GM19463 (cell line): ENCODE measurements around the gene ERGIC1.

ENCODE experiments used
- ATAC-seq: cut with Tn5 transposase; IDR thresholded peaks from one replicate; pipeline ENCODE4 v1.9.1; 2021; ENCODE audit warnings: mild to moderate bottlenecking, moderate library complexity; ENCODE audit not compliant: unreplicated experiment

ERGIC1 gene

DNA sequence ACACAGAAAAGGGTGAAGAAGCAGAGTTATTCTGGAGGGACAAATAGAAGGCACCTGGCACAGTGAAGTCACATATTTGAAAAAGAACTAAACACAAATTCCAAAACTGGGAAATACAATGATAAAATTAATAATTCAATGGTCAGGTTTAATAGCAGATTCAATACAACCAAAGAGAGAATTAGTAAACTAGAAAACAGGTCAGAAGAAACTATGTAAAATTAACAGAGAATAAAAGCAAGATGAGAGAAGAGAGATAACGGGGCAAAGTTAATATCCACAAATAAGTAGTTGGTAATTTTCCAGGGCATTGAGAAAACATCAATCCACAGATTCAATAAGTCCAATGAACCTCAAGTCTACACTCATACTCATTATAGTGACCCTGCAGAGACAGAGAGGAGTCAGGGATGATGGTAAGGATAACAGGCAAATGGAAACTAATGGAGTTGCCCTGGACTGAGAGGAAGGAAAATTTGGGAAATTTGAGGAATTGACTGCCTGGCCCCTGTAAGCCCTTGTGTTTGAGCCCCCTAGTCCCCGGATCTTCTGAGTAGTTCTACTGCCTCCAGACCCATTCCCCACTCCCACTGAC lies 8.3 kb upstream of the ERGIC1 start:
- no peak for ATAC-seq

DNA sequence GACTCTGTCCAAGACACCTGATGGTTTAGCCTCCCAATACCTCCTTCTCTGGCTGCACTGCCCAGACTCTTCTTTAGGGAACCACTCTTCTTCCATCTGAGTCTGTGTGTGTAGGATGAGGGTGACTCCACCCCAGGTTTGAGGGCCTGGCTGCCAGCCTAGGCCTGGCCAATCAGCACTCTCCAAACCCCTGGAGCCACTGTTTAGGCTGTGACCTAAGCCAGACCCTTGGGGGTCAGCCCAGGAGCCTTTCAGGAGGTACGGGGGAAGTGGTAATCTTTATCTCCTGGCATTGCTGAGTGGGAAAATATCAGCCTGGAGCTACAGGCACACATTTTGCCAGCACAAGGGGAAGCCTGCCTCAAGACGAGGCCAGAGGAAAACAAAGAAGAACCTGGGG lies 6.2 kb upstream of the ERGIC1 start:
- no peak for ATAC-seq

DNA sequence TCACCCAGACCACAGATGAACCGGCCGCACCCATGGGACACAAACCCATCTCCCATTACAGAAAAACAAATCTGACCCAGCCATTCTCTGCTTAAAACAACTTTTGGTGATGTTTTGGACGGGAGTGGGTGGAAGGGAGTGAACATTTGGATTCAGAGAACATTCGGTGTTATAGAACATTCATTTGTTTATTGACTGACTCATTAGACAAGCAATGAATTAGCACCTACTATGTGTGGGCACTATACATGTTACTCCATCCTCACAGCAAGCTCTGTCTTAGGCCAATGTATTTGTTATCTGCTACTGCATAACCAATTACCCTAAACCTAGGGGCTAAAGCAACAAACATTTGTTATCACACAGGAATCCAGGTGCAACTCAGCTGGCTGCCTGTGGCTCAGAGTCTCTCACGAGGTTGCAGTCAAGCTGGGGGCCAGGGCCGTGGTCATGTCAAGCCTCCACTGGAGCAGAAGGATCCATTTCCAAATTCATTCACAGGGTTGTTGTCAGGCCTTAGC lies 5.1 kb upstream of the ERGIC1 start:
- ATAC-seq: no peak

DNA sequence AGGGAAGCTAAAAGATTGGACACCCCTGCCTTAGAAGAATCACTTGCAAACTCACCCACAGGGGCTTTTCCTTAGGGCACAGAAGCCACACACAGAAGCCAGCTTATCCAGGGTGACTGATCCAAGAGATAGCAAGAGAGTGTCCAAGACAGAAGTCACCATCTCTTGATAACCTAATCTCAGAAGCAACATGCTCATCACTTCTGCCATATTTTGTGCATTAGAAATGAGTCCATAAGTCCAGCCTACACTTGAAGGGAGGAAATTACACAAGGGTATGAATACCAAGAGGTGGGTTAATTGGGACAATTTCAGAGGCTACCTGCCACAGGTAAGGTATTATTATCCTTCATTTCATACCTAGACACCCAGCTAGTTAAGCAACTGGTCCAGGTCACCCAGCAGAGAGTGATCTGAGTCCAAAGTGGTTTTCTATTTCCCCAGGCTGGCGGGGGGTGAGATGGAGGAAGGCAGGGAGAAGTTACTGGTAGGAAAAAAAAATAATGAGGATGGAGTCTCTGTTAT lies 3.7 kb upstream of the ERGIC1 start:
- ATAC-seq: no peak

DNA sequence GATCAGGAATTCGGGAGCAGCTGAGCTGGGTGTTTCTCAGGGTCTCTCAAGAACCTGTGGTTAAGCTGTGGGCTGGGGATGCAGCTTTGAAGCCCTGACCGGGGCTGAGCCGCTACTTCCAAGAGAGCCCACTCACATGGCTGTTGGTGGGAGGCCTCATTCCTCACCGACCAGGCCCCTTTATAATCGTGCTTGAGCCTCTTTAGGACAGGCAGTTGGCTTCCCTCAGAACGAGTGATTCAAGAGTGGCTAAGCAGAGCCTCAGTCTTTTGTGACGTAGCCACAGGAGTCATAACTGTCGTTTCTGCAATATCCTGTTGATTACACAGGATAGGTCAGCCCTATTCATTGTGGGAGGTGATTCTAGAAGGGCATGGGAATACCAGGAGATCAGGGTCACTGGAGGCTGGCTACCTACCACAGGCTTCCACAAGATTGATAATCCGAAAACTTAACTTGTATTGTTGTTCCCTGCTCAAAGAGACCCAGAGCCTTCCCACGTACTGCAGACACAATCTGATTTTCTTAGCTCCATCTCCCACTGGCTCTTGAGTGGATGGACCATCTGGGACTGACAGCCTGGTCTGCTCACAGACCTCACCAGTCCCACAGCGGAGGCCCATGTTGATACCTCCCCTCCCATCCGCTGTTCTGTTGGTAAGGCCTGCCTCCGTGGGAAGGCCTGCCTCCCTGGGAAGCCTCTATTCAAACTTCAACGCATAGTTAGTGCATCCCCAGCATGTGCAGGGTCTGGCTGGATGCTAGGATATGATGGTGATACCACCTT lies 3.0 kb upstream of the ERGIC1 start:
- ATAC-seq: no peak

DNA sequence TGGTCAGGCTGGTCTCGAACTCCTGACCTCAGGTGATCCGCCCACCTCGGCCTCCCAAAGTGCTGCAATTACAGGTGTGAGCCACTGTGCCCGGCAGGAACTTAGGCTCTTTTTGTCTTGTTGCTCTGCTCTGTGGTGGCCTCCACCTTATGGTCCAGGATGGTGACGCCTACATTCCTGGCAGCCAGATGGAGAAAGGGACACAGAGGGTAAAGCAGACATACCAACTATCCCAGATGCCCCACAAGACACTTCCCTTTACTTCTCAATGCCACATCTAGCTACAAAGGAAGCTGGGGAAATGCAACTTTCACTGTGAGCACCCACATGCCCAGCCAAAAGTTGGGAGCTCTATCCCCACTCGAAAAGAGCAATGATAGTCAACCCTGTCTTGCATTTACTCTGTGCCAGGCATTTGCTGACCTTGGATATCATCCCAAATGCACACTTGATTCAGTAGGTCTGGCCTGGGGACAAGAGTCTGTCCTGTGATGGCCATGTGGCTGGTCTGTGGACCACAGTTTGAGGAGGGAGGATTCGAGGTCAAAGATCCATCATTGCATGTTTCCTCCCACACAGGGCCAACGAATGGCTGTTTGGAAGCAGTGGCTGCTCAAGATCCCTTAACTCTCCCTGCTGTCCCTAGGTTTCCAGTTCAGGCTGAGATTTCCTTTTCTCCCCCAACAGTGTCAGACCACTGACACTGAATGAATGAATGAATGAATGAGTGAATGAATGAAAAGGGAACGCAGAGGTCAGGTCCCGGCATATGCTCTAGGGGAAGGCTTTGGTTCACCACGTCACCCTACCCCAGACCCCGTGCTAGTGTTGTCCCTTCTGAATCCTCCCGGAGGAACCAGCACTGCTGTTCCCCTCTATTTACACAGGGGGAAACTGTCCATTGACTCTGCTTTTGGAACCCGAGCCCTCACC lies 1.4 kb upstream of the ERGIC1 start:
- no peak for ATAC-seq

DNA sequence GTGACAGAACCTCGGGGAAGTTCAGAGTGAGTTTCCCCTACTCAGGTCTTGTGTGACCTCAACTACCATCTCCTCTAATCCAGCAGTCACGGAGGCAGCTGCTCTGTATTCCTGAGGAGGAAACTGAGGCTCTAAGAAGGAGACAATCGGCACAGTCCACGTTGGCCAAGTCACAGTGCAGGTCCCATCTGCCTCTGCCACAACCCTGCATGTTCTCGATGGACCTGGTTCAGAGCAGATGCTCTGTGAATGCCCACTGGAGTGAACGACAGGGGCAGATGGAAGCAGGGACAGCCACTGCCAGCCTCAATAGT lies 722 bp upstream of the ERGIC1 start:
- no peak for ATAC-seq

DNA sequence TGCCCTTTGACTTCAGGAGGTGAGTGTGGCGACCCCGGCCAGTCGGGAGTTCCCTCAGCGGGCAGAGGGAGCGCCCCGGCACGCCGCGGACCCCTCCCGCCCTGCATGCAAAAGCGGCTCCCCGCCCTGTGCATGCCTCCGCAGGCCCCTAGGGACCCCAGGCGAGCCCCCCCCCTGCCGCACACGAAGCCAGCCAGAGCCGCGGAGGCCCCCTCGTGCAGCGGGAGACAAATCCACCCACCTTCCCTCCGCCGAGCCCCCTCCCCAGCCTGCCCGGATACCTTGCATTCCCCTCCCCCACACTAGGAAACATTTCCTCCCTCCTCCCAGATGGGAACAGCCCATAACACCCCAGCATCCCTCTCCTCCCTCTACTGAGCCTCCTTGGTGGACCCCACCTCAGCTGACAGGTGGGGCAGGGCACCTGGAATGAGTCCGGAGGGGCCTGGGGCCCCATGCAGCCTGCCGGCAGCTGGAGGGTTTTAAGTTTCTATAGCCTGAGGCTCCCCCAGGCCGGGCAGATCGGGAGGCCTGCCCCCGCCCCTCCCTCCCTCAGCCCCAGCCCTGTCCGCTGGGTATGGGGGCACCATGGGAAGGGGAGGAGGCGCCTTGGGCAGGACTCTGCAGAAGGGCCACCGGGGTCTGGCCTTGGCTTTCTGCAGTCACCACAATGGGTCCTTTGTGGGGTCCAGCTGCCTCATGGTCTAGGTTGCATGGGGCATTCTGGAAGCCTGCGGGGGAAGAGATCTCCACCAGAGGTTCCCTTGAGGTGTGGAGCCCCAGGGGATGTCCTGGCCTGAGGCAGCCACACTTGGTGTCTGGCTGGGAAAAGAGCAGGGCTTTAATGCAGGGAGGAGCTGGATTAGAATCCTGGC lies 601 bp downstream of the ERGIC1 start:
- no peak for ATAC-seq

DNA sequence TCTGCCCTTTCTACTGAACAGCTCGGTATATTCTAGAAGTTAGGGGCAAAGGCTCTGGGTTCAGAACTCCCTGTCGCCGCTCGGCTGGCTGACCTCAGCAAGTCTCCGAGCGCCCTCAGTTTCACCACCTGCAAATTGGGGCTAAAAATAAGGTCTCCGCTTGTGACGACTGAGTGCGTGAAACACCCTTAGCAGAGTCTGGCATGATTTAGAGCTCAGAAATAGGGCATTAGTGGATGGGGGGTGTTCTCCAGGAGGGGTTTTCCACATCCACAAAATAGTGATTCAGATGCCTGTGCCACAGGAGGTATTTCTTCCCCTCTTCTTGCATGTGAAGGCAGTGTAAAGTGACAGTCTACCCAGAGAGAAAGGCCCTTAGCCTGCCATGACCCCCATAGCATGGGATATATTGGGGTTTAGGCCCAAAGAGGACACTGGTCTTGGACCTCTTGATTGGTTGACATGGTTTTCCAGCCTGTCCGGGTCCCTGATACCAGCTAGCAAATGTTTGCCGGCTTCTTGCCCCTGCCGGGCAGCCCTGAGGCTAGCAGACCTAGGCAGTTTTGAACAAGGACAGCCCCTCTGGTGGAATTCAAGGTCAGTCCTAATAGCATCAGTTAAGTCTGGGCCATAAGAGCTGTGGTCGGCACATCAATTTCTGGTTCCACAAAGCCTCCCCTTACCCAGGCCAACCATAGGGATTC lies 1.4 kb downstream of the ERGIC1 start:
- no peak for ATAC-seq

DNA sequence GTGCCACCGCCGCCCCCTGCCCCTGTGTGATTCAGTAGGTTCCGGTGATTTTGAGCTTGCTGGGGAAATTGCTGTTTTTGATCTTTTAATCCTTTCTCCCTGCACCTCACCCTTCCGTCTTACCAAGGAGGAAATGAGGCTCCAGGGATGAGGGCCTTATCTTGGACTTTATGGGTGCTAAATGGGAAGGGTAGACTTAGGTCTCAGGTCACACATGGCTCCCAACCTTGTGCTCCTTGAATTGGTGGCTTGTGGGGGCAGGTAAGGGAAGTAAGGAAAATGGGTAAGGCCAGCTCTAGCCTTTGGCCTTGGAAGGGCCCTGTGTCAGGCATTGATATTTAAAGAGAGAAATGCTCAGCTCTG lies 1.9 kb downstream of the ERGIC1 start:
- ATAC-seq: no peak

DNA sequence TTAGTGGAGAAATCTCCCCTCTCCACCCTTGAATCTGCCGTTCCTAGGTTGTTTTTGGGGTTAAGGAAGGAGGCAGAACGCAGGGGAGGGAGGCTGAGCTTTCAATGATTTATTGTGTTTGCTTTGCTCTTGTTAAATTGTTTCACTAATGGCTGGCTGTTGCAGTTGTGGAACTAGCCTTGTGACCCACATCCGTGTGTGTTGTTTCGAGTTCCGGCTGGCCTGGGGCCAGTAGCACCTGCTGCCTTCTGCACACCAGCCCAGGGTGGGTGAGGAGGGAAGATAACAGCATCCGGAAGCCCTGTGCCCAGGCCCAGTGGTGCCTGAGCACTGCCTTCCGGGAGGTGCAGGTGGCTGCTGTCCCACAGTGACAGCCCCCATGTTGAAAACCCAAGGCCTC lies 3.6 kb downstream of the ERGIC1 start:
- ATAC-seq: peak; percentile 76

DNA sequence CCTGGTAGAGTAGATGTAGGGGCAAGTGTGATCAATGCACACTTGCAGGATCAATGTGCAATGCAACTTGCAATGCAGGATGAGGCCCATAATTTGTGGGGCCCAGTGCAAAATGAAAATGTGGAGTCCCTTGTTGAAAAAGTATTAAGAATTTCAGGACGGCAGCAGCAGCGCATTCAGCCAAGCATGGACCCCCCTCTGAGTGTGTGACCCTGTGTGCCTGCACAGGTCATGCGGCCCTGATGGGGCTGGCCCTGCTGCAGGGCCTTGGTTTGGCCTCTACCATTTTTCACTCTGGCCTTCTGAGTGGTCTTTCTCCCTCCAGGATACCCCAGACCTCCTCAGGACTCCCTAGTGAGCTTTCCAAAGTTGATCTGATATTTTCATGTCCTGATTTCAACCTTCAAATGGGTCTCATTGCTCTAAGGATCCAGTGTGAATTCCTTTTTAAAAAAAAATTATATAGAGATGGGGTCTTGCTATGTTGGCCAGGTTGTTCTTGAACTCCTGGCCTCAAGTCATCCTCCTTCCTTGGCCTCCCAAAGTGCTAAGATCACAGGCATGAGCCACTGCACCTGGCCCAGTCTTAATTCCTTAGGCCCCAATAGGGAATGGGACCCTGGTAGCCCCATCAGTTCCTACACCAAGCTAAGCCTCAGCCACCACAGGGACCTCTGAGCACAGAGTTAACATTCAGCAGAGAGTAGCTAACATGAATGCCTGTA lies 4.3 kb downstream of the ERGIC1 start:
- no peak for ATAC-seq

DNA sequence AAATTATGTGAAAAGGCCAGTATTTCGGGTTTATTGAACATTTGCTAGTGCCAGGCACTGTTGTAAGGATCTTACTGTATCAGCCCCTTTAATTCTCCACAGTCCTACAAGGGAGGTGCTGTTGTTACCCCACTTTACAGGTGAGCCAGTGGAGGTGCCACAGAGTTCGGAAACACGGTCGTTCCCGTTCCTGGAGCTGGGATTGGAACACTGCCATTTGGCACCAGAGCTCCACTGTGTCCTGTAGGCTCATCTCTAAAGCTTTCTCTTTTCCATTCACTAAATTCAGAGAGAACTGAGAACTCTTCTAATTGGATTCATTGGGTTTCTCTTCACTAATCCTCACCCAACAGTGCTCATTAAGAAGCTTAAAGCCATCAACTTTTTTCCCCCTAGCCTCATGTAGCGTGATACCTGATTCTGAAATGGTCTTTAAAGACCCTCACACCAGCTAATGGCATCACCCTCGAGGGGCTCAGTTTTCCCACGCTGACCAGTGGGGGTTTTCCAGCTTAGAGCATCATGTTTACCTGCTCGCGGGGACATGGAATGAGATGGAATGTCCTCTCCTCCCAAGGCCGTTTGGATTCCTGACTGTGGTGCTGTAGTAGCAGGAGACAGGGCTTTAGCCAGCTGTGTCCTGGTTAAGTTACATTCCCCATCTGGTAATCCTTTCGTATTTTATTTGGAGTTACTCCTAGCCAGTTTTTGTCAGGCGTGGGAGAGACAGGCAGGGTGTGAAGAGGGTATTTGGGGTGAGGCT lies 5.8 kb downstream of the ERGIC1 start:
- no peak for ATAC-seq

DNA sequence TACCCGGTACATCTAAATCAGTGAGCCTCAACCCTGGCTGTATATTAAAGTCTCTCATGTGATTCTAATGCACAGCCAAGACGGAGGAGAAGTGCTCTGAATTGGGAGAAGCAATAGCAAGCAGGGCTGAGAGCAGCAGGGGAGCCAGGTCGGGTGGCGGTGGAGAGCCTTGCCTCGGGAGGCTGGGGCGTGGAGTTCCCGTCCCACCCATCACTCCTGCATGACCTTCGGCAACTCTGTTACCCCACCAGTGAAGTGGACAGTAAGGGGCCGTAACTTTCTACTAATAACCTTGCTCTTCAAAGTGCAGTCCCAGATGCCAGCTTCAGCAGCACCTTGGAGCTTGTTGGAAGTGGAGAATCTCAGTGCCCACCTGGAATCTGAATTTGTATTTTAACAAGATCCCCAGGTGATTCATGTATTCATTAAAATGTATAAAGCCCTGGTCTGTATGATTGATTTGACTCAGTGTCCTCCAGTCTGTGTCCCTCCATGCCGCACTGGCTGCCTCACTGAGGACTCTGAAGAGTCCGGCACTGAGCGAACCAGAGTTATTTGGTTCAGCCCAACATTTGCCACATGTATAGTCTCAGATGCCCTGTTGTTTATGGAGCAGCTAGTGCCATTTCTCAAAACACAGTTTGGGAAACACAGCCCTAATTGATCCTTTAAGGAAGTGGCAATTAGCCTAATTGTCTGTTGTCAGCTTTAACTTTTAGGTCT lies 6.5 kb downstream of the ERGIC1 start:
- ATAC-seq: no peak

DNA sequence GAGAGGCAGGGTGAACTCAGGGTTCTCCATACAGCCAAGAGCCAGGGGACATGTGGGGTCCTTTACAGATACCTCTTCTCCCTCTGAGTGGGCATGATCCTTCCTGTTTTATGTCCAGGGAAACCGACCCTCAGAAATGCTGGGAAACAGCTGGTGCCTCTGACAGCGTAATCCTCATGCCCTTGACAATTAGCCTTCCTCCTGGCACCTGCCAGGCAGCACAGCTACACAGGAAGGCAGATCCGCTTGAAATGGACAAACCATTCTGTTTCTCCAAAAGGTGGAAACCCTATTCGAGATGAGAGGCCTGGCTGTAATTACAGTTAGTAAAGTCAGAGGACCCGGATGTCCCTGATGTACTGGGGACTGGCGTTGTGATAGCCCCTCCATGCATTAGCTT lies 7.2 kb downstream of the ERGIC1 start:
- ATAC-seq: no peak

DNA sequence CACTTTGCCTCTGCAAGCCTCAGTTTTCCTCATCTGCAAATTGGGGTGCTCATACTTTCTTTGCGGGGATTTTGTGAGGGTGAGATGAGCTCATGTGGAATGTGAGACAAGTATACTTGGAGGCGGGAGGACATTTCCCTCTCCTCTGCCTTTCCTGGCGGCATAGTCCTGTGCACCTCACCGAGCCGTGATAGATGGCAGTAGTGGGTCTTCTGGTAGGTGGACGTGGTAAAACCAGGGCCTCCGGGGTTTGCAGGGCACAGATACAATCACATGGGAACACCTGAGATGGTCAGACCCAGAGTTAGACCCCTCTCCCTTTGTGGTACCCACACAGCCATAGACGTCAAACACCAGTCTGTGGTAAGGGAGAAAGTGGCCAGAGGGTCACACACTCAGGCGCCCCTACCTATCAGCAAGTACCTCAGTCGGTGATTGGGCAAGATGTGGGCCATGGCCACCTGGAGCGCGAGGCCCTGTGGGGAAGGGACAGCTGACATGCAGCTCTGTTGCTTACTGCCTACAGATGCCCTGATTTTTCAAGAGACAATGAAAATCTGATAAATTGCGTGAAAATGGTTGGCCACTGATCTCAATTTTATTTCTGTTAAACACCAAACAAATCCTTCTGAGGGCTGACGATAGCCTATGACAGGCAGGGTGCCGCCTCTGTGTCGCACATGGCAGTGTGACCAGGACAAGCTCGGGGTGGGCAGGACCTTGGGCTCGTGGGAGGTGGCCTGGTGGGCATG lies 9.9 kb downstream of the ERGIC1 start:
- ATAC-seq: no peak

DNA sequence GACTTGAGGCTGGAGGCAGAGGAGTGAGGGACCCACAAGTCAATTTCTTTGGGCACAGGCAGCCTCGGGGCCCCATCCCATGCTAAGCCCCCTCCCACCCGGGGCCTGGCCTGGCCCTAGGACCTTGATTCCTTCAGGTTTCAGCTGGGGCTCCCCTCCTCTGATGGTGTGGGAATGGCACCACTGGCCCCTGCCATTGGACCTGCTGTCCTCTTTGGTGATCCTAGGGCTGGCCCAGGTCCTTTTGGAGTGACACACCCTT lies 10.5 kb downstream of the ERGIC1 start:
- no peak for ATAC-seq
